Measurements from ENCODE around the gene TAF11L3.
"Not testable (repeated sequence)": the region's sequence is repeated elsewhere in the genome, so short reads cannot be mapped to it uniquely, and the experiment has no call there.

TAF11L3 gene

DNA sequence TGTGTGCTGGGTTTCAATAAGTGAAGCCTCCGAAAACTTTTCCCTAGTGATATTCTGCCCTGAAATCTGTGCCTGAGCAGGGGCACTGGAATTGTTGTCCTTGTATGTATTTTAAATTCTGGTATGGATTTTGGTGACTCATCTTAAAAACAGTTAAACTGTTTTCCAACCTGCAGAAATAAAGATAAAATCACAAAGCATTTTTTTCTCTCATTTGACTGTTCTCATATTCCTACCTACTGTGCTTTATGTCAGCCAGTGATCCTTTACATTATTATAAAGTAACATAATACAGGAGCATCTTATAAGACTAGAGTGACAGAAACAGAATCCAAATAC is 31.0 kb upstream of the TAF11L3 start:
- H3K9me2 ChIP-seq (ENCODE audit: low read depth, low read length): no peaks in the 10 kb centered on the region
- H4K20me1 ChIP-seq (ENCODE audit: insufficient read depth, low read length): no peaks in the 10 kb centered on the region
- H3K27me3 ChIP-seq (ENCODE audit: insufficient read depth, low read length): no peaks in the 10 kb centered on the region
- H3K27ac ChIP-seq (ENCODE audit: low read depth, low read length, poor library complexity, severe bottlenecking): no peak overlapping the region
- H3K9me3 ChIP-seq (ENCODE audit: low read length): no peaks in the 10 kb centered on the region
- no peak overlapping the region for H3K9ac ChIP-seq (ENCODE audit: low read length)
- no peak overlapping the region for H3K4me2 ChIP-seq (ENCODE audit: low read length)
- no peaks in the 10 kb centered on the region for H3K4me1 ChIP-seq (ENCODE audit: insufficient read depth, low read length, severe bottlenecking)
- H3K36me3 ChIP-seq (ENCODE audit: insufficient read depth, low read length): no peaks in the 10 kb centered on the region
- no peak overlapping the region for H2AFZ ChIP-seq (ENCODE audit: low read length)
- H3K4me3 ChIP-seq (ENCODE audit: low read depth, low read length, poor library complexity, severe bottlenecking): no peak overlapping the region
- no peaks in the 10 kb centered on the region for H3K79me2 ChIP-seq (ENCODE audit: insufficient read depth, low read length)
- TF ChIP-seq, protein P1, sequence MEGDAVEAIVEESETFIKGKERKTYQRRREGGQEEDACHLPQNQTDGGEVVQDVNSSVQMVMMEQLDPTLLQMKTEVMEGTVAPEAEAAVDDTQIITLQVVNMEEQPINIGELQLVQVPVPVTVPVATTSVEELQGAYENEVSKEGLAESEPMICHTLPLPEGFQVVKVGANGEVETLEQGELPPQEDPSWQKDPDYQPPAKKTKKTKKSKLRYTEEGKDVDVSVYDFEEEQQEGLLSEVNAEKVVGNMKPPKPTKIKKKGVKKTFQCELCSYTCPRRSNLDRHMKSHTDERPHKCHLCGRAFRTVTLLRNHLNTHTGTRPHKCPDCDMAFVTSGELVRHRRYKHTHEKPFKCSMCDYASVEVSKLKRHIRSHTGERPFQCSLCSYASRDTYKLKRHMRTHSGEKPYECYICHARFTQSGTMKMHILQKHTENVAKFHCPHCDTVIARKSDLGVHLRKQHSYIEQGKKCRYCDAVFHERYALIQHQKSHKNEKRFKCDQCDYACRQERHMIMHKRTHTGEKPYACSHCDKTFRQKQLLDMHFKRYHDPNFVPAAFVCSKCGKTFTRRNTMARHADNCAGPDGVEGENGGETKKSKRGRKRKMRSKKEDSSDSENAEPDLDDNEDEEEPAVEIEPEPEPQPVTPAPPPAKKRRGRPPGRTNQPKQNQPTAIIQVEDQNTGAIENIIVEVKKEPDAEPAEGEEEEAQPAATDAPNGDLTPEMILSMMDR (IDR thresholded peaks at IDR 0.05; ENCODE audit: low read length): no peak
- TF ChIP-seq EZH2 (IDR thresholded peaks at IDR 0.05; ENCODE audit: borderline replicate concordance, low read length): no peak
- no peaks in the 10 kb centered on the region for H3F3A ChIP-seq (ENCODE audit: insufficient read depth, low read length)

DNA sequence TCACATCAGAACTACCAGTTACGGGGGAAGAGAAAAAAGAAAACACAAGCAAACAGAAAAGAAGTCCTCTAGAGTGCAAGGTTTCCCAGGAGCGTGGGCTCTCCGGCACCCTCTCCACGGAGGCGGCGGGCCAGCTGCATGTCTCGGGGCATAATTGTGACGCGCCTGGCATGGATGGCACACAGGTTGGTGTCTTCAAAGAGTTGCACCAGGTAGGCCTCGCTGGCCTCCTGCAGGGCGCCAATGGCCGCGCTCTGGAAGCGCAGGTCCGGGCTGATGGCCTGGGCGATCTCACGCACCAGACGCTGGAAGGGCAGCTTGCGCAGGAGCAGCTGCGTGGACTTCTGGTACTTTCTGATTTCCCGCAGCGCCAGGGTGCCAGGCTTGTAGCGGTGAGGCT is 26.9 kb upstream of the TAF11L3 start:
- H3F3A ChIP-seq (ENCODE audit: insufficient read depth, low read length); H3K9me3 ChIP-seq (ENCODE audit: low read length); H2AFZ ChIP-seq (ENCODE audit: low read length); H3K36me3 ChIP-seq (ENCODE audit: insufficient read depth, low read length); H3K4me2 ChIP-seq (ENCODE audit: low read length); H3K27ac ChIP-seq (ENCODE audit: low read depth, low read length, poor library complexity, severe bottlenecking); H3K27me3 ChIP-seq (ENCODE audit: insufficient read depth, low read length); H3K4me3 ChIP-seq (ENCODE audit: low read depth, low read length, poor library complexity, severe bottlenecking); H3K9ac ChIP-seq (ENCODE audit: low read length); H3K79me2 ChIP-seq (ENCODE audit: insufficient read depth, low read length); H4K20me1 ChIP-seq (ENCODE audit: insufficient read depth, low read length); H3K9me2 ChIP-seq (ENCODE audit: low read depth, low read length); H3K4me1 ChIP-seq (ENCODE audit: insufficient read depth, low read length, severe bottlenecking): not testable (repeated sequence)

DNA sequence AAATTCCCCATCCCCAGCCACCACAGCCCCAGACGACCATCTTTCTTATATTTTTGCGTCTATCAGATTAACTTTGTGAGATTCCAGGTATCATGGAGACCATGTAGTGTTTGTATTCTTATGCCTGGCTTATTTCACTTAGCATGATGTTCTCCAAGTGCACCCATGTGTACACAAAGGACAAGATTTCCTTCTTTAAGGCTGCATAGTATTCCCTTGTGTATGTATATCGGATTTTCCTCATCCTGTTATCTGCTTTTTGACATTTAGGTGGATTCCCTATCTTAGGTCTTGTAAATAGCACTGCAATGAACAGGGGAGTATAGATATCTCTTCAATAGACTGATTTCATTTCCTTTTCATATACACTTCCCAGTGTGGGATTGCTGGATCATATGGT is 25.4 kb upstream of the TAF11L3 start:
- TF ChIP-seq, protein P1 (IDR thresholded peaks at IDR 0.05; ENCODE audit: low read length): no peak
- no peak for TF ChIP-seq EZH2 (IDR thresholded peaks at IDR 0.05; ENCODE audit: borderline replicate concordance, low read length)

DNA sequence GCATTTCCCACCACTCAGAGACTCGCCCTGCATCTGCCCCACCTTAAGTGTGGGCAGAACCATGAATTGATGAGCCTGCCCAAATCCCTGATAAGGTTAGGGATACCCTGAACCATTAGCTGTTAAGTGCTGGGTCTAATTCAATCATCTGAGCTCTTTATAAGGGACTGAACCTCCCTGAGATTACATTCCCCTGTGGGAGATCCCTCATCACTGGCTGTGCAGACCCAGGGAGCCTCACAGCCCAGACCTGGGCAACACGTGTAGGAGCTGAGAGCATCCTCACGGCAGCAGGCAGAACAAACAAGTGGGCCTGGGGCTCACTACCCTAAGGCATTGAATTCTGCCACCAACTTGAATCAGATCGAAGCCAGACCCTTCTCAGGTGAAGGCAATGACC is 20.7 kb upstream of the TAF11L3 start:
- Histone ChIP-seq H3K27ac (ENCODE audit: low read depth, low read length, poor library complexity, severe bottlenecking) (no peak overlapping the region), H2AFZ (ENCODE audit: low read length) (no peak overlapping the region)
- TF ChIP-seq EZH2 (IDR thresholded peaks at IDR 0.05; ENCODE audit: borderline replicate concordance, low read length): no peak
- TF ChIP-seq, protein P1 (IDR thresholded peaks at IDR 0.05; ENCODE audit: low read length): no peak

More for the DNA sequence above, 25.4 kb upstream of the TAF11L3 start:
- Histone ChIP-seq H3K27me3 (ENCODE audit: insufficient read depth, low read length) (no peaks in the 10 kb centered on the region), H3K4me3 (ENCODE audit: low read depth, low read length, poor library complexity, severe bottlenecking) (no peak overlapping the region), H2AFZ (ENCODE audit: low read length) (no peak overlapping the region), H3F3A (ENCODE audit: insufficient read depth, low read length) (no peaks in the 10 kb centered on the region), H3K9me2 (ENCODE audit: low read depth, low read length) (no peaks in the 10 kb centered on the region), H3K4me2 (ENCODE audit: low read length) (no peak overlapping the region), H4K20me1 (ENCODE audit: insufficient read depth, low read length) (no peaks in the 10 kb centered on the region), H3K9me3 (ENCODE audit: low read length) (no peaks in the 10 kb centered on the region), H3K27ac (ENCODE audit: low read depth, low read length, poor library complexity, severe bottlenecking) (no peak overlapping the region), H3K79me2 (ENCODE audit: insufficient read depth, low read length) (no peaks in the 10 kb centered on the region), H3K4me1 (ENCODE audit: insufficient read depth, low read length, severe bottlenecking) (no peaks in the 10 kb centered on the region), H3K9ac (ENCODE audit: low read length) (no peak overlapping the region), H3K36me3 (ENCODE audit: insufficient read depth, low read length) (no peaks in the 10 kb centered on the region)

DNA sequence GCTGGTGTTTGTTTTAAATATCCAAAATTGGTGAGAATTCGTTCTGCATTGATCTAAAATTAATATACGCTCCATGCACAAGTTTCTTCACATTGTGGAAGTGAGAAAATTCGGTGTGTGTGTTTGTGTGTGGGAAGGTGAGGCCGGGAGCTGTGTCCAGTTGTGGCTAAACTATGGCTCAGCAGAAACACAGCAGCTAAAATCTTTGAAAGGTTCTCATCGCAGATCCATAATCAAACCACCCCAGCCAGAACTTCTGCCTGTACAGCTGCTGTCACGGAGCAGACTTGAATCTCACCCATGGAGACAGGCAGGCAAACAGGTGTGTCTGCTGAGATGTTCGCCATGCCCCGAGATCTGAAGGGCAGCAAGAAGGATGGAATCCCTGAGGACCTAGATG is 20.2 kb upstream of the TAF11L3 start, which contains the start of gene TAF11L2:
Gene TAF11L2, plus strand, starts transcription at position 301 of the 400 bp plus-strand sequence.
- not testable (repeated sequence) for H3K9me3 ChIP-seq (ENCODE audit: low read length); H3K36me3 ChIP-seq (ENCODE audit: insufficient read depth, low read length); H3K27ac ChIP-seq (ENCODE audit: low read depth, low read length, poor library complexity, severe bottlenecking); H3K4me1 ChIP-seq (ENCODE audit: insufficient read depth, low read length, severe bottlenecking); H3K27me3 ChIP-seq (ENCODE audit: insufficient read depth, low read length); H3K9me2 ChIP-seq (ENCODE audit: low read depth, low read length); H3F3A ChIP-seq (ENCODE audit: insufficient read depth, low read length); H3K9ac ChIP-seq (ENCODE audit: low read length); H3K79me2 ChIP-seq (ENCODE audit: insufficient read depth, low read length); H3K4me2 ChIP-seq (ENCODE audit: low read length); H4K20me1 ChIP-seq (ENCODE audit: insufficient read depth, low read length); H2AFZ ChIP-seq (ENCODE audit: low read length); H3K4me3 ChIP-seq (ENCODE audit: low read depth, low read length, poor library complexity, severe bottlenecking)

More for the DNA sequence above, 20.7 kb upstream of the TAF11L3 start:
- Histone ChIP-seq H3K9ac (ENCODE audit: low read length) (no peak overlapping the region), H3K36me3 (ENCODE audit: insufficient read depth, low read length) (no peaks in the 10 kb centered on the region), H3K79me2 (ENCODE audit: insufficient read depth, low read length) (no peaks in the 10 kb centered on the region), H3K4me3 (ENCODE audit: low read depth, low read length, poor library complexity, severe bottlenecking) (no peak overlapping the region), H3K9me2 (ENCODE audit: low read depth, low read length) (no peaks in the 10 kb centered on the region), H3K4me2 (ENCODE audit: low read length) (no peak overlapping the region), H3F3A (ENCODE audit: insufficient read depth, low read length) (no peaks in the 10 kb centered on the region), H3K9me3 (ENCODE audit: low read length) (no peaks in the 10 kb centered on the region), H4K20me1 (ENCODE audit: insufficient read depth, low read length) (no peaks in the 10 kb centered on the region), H3K4me1 (ENCODE audit: insufficient read depth, low read length, severe bottlenecking) (no peaks in the 10 kb centered on the region), H3K27me3 (ENCODE audit: insufficient read depth, low read length) (no peaks in the 10 kb centered on the region)

All from OCI-LY1 (cell line).